IMR-90 (cell line): ENCODE data around the gene PHACTR3. TPM values are rescaled to one million over a fixed set of nuclear protein-coding genes. Genes with fewer than 3 reads are reported as not detected.

Experiments used
- ATAC-seq: fragments of 200-7000 bp; cut with Tn5 transposase; 2 replicates; pipeline ENCODE4 v1.9.1; 2020; ENCODE audit warnings: low read depth, mild to moderate bottlenecking, moderate library complexity
- BruUV-seq: library from RNA; stranded (reverse); fragments of 400-500 nt; replicated peaks from 2 replicates; lab custom pipeline; 2021; lab: Mats Ljungman, UMichigan
- CTCF ChIA-PET: fragments of 300-600 bp; formaldehyde crosslinking; extraction: SDS; loops from one replicate; lab custom pipeline; 2021; ENCODE audit warnings: antibody characterized with exemption; lab: Yijun Ruan, JAX
- POLR2A ChIA-PET: fragments of 300-600 bp; sonication (Branson Sonifier 250); formaldehyde crosslinking; loops from one replicate; lab custom pipeline; 2022; ENCODE audit warnings: antibody characterized with exemption; ENCODE audit not compliant: unreplicated experiment; lab: Charles Lee
- DNase-seq: peaks from one replicate; pipeline ENCODE4 v3.0.0; 2013
- H2AFZ ChIP-seq: replicated peaks from 2 replicates; pipeline ENCODE3; 2013; ENCODE audit warnings: low read length, mild to moderate bottlenecking; ENCODE audit not compliant: poor library complexity
- H2AK5ac ChIP-seq: 2 replicates; pipeline ENCODE4 v1.6.1; 2013; ENCODE audit warnings: low read depth, low read length, inconsistent platforms
- H2AK9ac ChIP-seq: replicated peaks from 2 replicates; pipeline ENCODE3; 2013; ENCODE audit warnings: mild to moderate bottlenecking, low read depth, low read length, moderate library complexity; ENCODE audit not compliant: poor library complexity
- H2BK120ac ChIP-seq: 2 replicates; pipeline ENCODE4 v1.6.1; 2013; ENCODE audit warnings: low read depth, low read length, inconsistent platforms
- H2BK15ac ChIP-seq: 3 replicates; pipeline ENCODE4 v1.6.1; 2013; ENCODE audit warnings: low read depth, low read length, inconsistent platforms
- H2BK20ac ChIP-seq: 2 replicates; pipeline ENCODE4 v1.6.1; 2013; ENCODE audit warnings: low read depth, mild to moderate bottlenecking, inconsistent platforms, low read length, moderate library complexity
- H2BK5ac ChIP-seq: 2 replicates; pipeline ENCODE4 v1.6.1; 2013; ENCODE audit warnings: mild to moderate bottlenecking, low read depth, low read length, inconsistent platforms; ENCODE audit not compliant: poor library complexity, severe bottlenecking
- H3K14ac ChIP-seq: replicated peaks from 2 replicates; pipeline ENCODE4 v1.6.1; 2013; ENCODE audit warnings: low read depth, low read length, inconsistent platforms
- H3K18ac ChIP-seq: 2 replicates; pipeline ENCODE4 v1.6.1; 2013; ENCODE audit warnings: low read depth, low read length, control low read depth
- H3K23ac ChIP-seq: 2 replicates; pipeline ENCODE4 v1.6.1; 2013; ENCODE audit warnings: low read depth, low read length, inconsistent platforms
- H3K27ac ChIP-seq: 2 replicates; pipeline ENCODE4 v1.5.1; 2013; ENCODE audit warnings: mild to moderate bottlenecking, control low read depth, low read length; ENCODE audit not compliant: insufficient read depth
- H3K27me3 ChIP-seq: 2 replicates; pipeline ENCODE4 v1.6.1; 2013; ENCODE audit warnings: low read length; ENCODE audit not compliant: control insufficient read depth, insufficient read depth
- H3K36me3 ChIP-seq: 2 replicates; pipeline ENCODE4 v1.6.1; 2013; ENCODE audit warnings: low read length, mixed read lengths; ENCODE audit not compliant: control insufficient read depth, insufficient read depth
- H3K4ac ChIP-seq: 2 replicates; pipeline ENCODE4 v1.6.1; 2013; ENCODE audit warnings: low read depth, low read length, inconsistent platforms
- H3K4me1 ChIP-seq: 2 replicates; pipeline ENCODE4 v1.6.1; 2013; ENCODE audit warnings: low read length, mixed read lengths; ENCODE audit not compliant: control insufficient read depth, insufficient read depth
- H3K4me2 ChIP-seq: 2 replicates; pipeline ENCODE4 v1.6.1; 2013; ENCODE audit warnings: low read depth, mild to moderate bottlenecking, control low read depth, low read length, moderate library complexity
- H3K4me3 ChIP-seq: 2 replicates; pipeline ENCODE4 v1.5.1; 2013; ENCODE audit warnings: low read depth, mild to moderate bottlenecking, control low read depth, low read length, moderate library complexity; ENCODE audit not compliant: insufficient read depth
- H3K56ac ChIP-seq: 2 replicates; pipeline ENCODE4 v1.6.1; 2013; ENCODE audit warnings: low read length, inconsistent platforms; ENCODE audit not compliant: insufficient read depth; ENCODE audit errors: extremely low read depth
- H3K79me1 ChIP-seq, 2 experiments: 2 replicates each; pipeline ENCODE4 v1.6.1; 2013; ENCODE audit warnings: low read length in 2 of 2, inconsistent platforms in 1 of 2, low read depth in 1 of 2
- H3K9ac ChIP-seq: 2 replicates; pipeline ENCODE4 v1.6.1; 2013; ENCODE audit warnings: low read depth, low read length, control low read depth
- H3K9me1 ChIP-seq: 2 replicates; pipeline ENCODE4 v1.6.1; 2013; ENCODE audit warnings: low read length, inconsistent platforms; ENCODE audit not compliant: insufficient read depth
- H3K9me3 ChIP-seq: 2 replicates; pipeline ENCODE4 v1.6.1; 2013; ENCODE audit warnings: low read length; ENCODE audit not compliant: control insufficient read depth, insufficient read depth
- H4K20me1 ChIP-seq: 2 replicates; pipeline ENCODE4 v1.6.1; 2013; ENCODE audit warnings: low read length, inconsistent platforms; ENCODE audit not compliant: insufficient read depth
- H4K5ac ChIP-seq: 2 replicates; pipeline ENCODE4 v1.6.1; 2013; ENCODE audit warnings: mild to moderate bottlenecking, low read depth, low read length, control low read depth
- H4K8ac ChIP-seq, 2 experiments: 2 replicates each; pipeline ENCODE4 v1.6.1; 2013; ENCODE audit warnings: low read depth in 2 of 2, low read length in 2 of 2, control low read depth in 1 of 2, inconsistent platforms in 1 of 2
- H4K91ac ChIP-seq: 2 replicates; pipeline ENCODE4 v1.6.1; 2013; ENCODE audit warnings: low read depth, low read length, inconsistent platforms; ENCODE audit not compliant: insufficient read depth
- BHLHE40 ChIP-seq: fragments of 150-350 bp; IDR thresholded peaks from 2 replicates; pipeline ENCODE4 v1.6.1; 2016; ENCODE audit warnings: mild to moderate bottlenecking, low read depth, low read length
- CEBPB ChIP-seq: IDR thresholded peaks from 2 replicates; pipeline ENCODE4 v1.6.1; 2012; ENCODE audit warnings: low read depth, low read length, improper control_type of control experiment
- CHD1 ChIP-seq: IDR thresholded peaks from 2 replicates; pipeline ENCODE4 v1.6.1; 2012; ENCODE audit warnings: low read depth, low read length, improper control_type of control experiment
- FOS ChIP-seq: fragments of 150-350 bp; IDR thresholded peaks from 2 replicates; pipeline ENCODE4 v1.6.1; 2016; ENCODE audit warnings: low read depth, low read length
- MAFK ChIP-seq: IDR thresholded peaks from 2 replicates; pipeline ENCODE4 v1.6.1; 2012; ENCODE audit warnings: low read depth, low read length, improper control_type of control experiment
- MAZ ChIP-seq: IDR thresholded peaks from 2 replicates; pipeline ENCODE4 v1.6.1; 2012; ENCODE audit warnings: low read depth, mild to moderate bottlenecking, low read length, improper control_type of control experiment, moderate library complexity, borderline replicate concordance
- MXI1 ChIP-seq: IDR thresholded peaks from 2 replicates; pipeline ENCODE4 v1.6.1; 2012; ENCODE audit warnings: low read depth, mild to moderate bottlenecking, low read length, moderate library complexity, borderline replicate concordance
- NFE2L2 ChIP-seq: fragments of 150-350 bp; IDR thresholded peaks from 2 replicates; pipeline ENCODE4 v1.6.1; 2016; ENCODE audit warnings: low read depth, mild to moderate bottlenecking, low read length
- POLR2A ChIP-seq: IDR thresholded peaks from 2 replicates; pipeline ENCODE4 v1.6.1; 2012; ENCODE audit warnings: mild to moderate bottlenecking, low read depth, low read length
- RAD21 ChIP-seq: IDR thresholded peaks from 2 replicates; pipeline ENCODE4 v1.6.1; 2012; ENCODE audit warnings: low read length, improper control_type of control experiment
- RCOR1 ChIP-seq: IDR thresholded peaks from 2 replicates; pipeline ENCODE4 v1.6.1; 2012; ENCODE audit warnings: mild to moderate bottlenecking, low read length, improper control_type of control experiment; ENCODE audit not compliant: insufficient replicate concordance
- RFX5 ChIP-seq: IDR thresholded peaks from 2 replicates; pipeline ENCODE4 v1.8.0; 2012; ENCODE audit warnings: low read depth, mild to moderate bottlenecking, low read length, moderate library complexity
- SMC3 ChIP-seq: fragments of 150-350 bp; IDR thresholded peaks from 2 replicates; pipeline ENCODE4 v1.6.1; 2016; ENCODE audit warnings: low read depth, mild to moderate bottlenecking, antibody characterized with exemption, low read length, moderate library complexity
- WGBS, 2 experiments: methylation state at CpG; one replicate each; pipeline versions ENCODE4 v1.1.5 to v1.1.7; 2013; ENCODE audit warnings: missing lambda C conversion rate in 2 of 2; ENCODE audit not compliant: insufficient read length in 1 of 2; ENCODE audit errors: extremely low coverage in 2 of 2; 5-methylcytosine and 5-hydroxymethylcytosine counted together
- dilution Hi-C: fragments of 300-500 bp; cut with HindIII; formaldehyde crosslinking; loops from one replicate; pipeline ENCODE4 v1.14.3; 2018; ENCODE audit warnings: low sequenced_read_pairs; ENCODE audit not compliant: unreplicated experiment
- in situ Hi-C: fragments of 300-500 bp; cut with MboI; formaldehyde crosslinking; loops from 3 replicates; pipeline ENCODE4 v1.14.3; 2019; ENCODE audit warnings: low sequenced_read_pairs, inconsistent platforms, mixed read lengths
- intact Hi-C: fragments of 100-400 bp; cut with micrococcal nuclease; formaldehyde crosslinking; loops from 2 replicates; pipeline ENCODE4 v1.10.0; 2022
- polyA plus RNA-seq, 3 experiments: library from polyadenylated mRNA; depleted of rRNA; stranded (reverse); fragments of >200 nt; gene quantifications; 2 replicates each; pipeline ENCODE4 v1.2.3, GENCODE V29; 2012; ENCODE audit warnings: low replicate concordance in 1 of 3
- total RNA-seq: library from RNA; depleted of rRNA; stranded (reverse); fragments of >200 nt; gene quantifications from 2 replicates; pipeline ENCODE4 v1.2.3, GENCODE V29; 2012
- TF ChIP-seq, protein P1 (sequence below): fragments of 150-350 bp; IDR thresholded peaks from 2 replicates; pipeline ENCODE4 v1.6.1; 2017; ENCODE audit warnings: mild to moderate bottlenecking, antibody characterized with exemption, low read length, low read depth
- TF ChIP-seq, protein P2 (sequence below): fragments of 150-350 bp; IDR thresholded peaks from 2 replicates; pipeline ENCODE4 v1.6.1; 2016; ENCODE audit warnings: low read depth, mild to moderate bottlenecking, low read length, moderate library complexity, borderline replicate concordance
- TF ChIP-seq, protein P3 (sequence below): conservative IDR thresholded peaks from 2 replicates; pipeline ENCODE4 v1.5.1; 2012; ENCODE audit warnings: mild to moderate bottlenecking, low read depth, low read length, improper control_type of control experiment

PHACTR3 gene
- total and polyA plus RNA-seq, 2 of the 4 experiments (the other 2 are of a cell fraction) = not detected

DNA sequence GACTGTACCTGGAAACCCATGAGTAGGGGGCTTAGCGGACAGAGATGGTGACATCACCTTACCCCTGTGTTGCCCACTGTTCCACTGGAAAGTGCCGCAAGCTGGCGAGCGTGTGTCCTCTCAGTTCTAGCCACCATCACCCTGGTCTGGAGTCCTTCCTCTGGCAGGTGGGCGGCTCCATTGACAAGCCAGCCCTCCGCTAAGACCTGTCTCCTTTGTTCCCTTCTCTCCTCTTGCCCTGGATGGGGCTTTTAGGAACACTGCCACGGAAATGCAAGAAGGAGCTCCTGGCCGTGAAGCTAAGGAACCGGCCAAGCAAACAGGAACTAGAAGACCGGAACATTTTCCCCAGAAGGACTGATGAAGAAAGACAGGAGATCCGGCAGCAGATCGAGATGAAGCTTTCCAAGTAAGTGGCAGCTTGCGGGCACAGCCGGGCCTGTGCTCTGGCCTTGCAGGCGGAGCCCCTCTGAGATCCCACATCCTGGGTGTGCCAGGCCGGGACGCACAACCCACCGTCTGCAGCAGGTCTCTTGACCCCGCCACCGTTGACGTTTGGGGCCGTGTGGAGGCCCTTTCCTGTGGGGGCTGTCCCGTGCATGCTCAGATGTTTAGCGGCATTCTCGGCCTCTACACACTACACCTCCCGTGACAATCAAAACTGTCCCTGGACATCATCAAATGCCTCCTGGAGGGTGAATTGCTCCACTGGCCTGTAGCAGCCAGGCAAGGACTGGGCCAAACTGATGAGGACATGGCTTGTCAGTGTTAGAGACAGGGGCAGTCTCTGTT is 201.6 kb downstream of the PHACTR3 start:
- Histone ChIP-seq H3K79me1 (no peaks in the 10 kb centered on the region), H2AK9ac (no peak overlapping the region), H3K4ac (no peak overlapping the region), H3K18ac (no peak overlapping the region), H3K9me1 (no peaks in the 10 kb centered on the region), H2BK5ac (no peak overlapping the region), H3K9me3 (peaks cover 9% of the 10 kb centered on the region; the same call in 1 of the 2 replicates), H2BK120ac (no peak overlapping the region), H3K14ac (no peak overlapping the region), H4K91ac (no peak overlapping the region), H2AFZ (no peak overlapping the region), H4K8ac (no peak overlapping the region), H3K4me1 (no peaks in the 10 kb centered on the region), H3K56ac (no peak overlapping the region), H3K36me3 (no peaks in the 10 kb centered on the region), H2BK15ac (no peak overlapping the region), H3K23ac (no peak overlapping the region), H3K9ac (no peak overlapping the region), H4K20me1 (no peaks in the 10 kb centered on the region), H2BK20ac (no peak overlapping the region), H2AK5ac (no peak overlapping the region), H3K4me2 (no peak overlapping the region), H3K4me3 (no peak overlapping the region), H3K27me3 (no peaks in the 10 kb centered on the region), H3K27ac (no peak overlapping the region), H4K5ac (no peak overlapping the region)
- 78% methylated on average over 12 of the region's 26 CpGs; no CpG with 5 or more reads in 1 of the 2 experiments for WGBS, 2 experiments
- POLR2A ChIA-PET = no interaction called here
- CTCF ChIA-PET = no interaction called here
- no TSS peak for BruUV-seq
- TF ChIP-seq NFE2L2 (no peak), BHLHE40 (no peak), RFX5 (no peak), RAD21 (no peak), CEBPB (no peak), SMC3 (no peak), CHD1 (no peak), POLR2A (no peak), FOS (no peak), MXI1 (no peak), RCOR1 (no peak), MAFK (no peak), MAZ (no peak)
- TF ChIP-seq, protein P1, sequence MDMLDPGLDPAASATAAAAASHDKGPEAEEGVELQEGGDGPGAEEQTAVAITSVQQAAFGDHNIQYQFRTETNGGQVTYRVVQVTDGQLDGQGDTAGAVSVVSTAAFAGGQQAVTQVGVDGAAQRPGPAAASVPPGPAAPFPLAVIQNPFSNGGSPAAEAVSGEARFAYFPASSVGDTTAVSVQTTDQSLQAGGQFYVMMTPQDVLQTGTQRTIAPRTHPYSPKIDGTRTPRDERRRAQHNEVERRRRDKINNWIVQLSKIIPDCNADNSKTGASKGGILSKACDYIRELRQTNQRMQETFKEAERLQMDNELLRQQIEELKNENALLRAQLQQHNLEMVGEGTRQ = no peak
- TF ChIP-seq, protein P2, sequence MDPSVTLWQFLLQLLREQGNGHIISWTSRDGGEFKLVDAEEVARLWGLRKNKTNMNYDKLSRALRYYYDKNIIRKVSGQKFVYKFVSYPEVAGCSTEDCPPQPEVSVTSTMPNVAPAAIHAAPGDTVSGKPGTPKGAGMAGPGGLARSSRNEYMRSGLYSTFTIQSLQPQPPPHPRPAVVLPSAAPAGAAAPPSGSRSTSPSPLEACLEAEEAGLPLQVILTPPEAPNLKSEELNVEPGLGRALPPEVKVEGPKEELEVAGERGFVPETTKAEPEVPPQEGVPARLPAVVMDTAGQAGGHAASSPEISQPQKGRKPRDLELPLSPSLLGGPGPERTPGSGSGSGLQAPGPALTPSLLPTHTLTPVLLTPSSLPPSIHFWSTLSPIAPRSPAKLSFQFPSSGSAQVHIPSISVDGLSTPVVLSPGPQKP = no peak
- TF ChIP-seq, protein P3, sequence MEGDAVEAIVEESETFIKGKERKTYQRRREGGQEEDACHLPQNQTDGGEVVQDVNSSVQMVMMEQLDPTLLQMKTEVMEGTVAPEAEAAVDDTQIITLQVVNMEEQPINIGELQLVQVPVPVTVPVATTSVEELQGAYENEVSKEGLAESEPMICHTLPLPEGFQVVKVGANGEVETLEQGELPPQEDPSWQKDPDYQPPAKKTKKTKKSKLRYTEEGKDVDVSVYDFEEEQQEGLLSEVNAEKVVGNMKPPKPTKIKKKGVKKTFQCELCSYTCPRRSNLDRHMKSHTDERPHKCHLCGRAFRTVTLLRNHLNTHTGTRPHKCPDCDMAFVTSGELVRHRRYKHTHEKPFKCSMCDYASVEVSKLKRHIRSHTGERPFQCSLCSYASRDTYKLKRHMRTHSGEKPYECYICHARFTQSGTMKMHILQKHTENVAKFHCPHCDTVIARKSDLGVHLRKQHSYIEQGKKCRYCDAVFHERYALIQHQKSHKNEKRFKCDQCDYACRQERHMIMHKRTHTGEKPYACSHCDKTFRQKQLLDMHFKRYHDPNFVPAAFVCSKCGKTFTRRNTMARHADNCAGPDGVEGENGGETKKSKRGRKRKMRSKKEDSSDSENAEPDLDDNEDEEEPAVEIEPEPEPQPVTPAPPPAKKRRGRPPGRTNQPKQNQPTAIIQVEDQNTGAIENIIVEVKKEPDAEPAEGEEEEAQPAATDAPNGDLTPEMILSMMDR = no peak
- DNase-seq (no peak), ATAC-seq (no peak)
- intact Hi-C loops = no loop called here
- dilution Hi-C loops = no loop called here
- in situ Hi-C loops = no loop called here
